Neural progenitor cell (in vitro differentiated cells): ENCODE measurements around the gene CNN2. TPM values are rescaled to one million over a fixed set of nuclear protein-coding genes. Genes with fewer than 3 reads are reported as not detected.

ENCODE experiments used
- DNase-seq: peaks from one replicate; pipeline ENCODE4 v3.0.0-alpha.2; 2016; ENCODE audit warnings: low spot score
- H2AFZ ChIP-seq: fragments of 200-600 bp; sonication (generic); replicated peaks from 2 replicates; pipeline ENCODE4 v1.6.1; 2016; ENCODE audit warnings: antibody characterized with exemption
- H3F3A ChIP-seq: fragments of 200-600 bp; sonication (generic); 2 replicates; pipeline ENCODE4 v1.6.1; 2016; ENCODE audit warnings: antibody characterized with exemption, low read depth
- H3K27ac ChIP-seq: fragments of 200-600 bp; sonication (generic); 2 replicates; pipeline ENCODE4 v1.5.1; 2016; ENCODE audit warnings: mild to moderate bottlenecking
- H3K27me3 ChIP-seq: fragments of 200-600 bp; sonication (generic); 2 replicates; pipeline ENCODE4 v1.6.1; 2016; ENCODE audit warnings: mild to moderate bottlenecking, moderate library complexity
- H3K36me3 ChIP-seq: fragments of 200-600 bp; sonication (generic); 2 replicates; pipeline ENCODE4 v1.5.1; 2016
- H3K4me1 ChIP-seq: fragments of 200-600 bp; sonication (generic); 2 replicates; pipeline ENCODE4 v1.6.1; 2016; ENCODE audit warnings: mixed run types
- H3K4me2 ChIP-seq: fragments of 200-600 bp; sonication (generic); 2 replicates; pipeline ENCODE4 v1.6.1; 2016
- H3K4me3 ChIP-seq: fragments of 200-600 bp; sonication (generic); 2 replicates; pipeline ENCODE4 v1.5.1; 2016
- H3K79me2 ChIP-seq: fragments of 200-600 bp; sonication (generic); 2 replicates; pipeline ENCODE4 v1.6.1; 2016; ENCODE audit warnings: low read depth
- H3K9ac ChIP-seq: fragments of 200-600 bp; sonication (generic); 2 replicates; pipeline ENCODE4 v1.6.1; 2016
- H3K9me3 ChIP-seq: fragments of 200-600 bp; sonication (generic); 2 replicates; pipeline ENCODE4 v1.5.1; 2016; ENCODE audit warnings: low read depth
- H4K20me1 ChIP-seq: fragments of 200-600 bp; sonication (generic); 2 replicates; pipeline ENCODE4 v1.6.1; 2016; ENCODE audit warnings: low read depth
- H3K27ac Mint-ChIP-seq: 3 replicates; pipeline ENCODE4 v1.8.0; 2021; ENCODE audit warnings: mixed read lengths
- H3K27me3 Mint-ChIP-seq: 2 replicates; pipeline ENCODE4 v1.8.0; 2022; ENCODE audit warnings: low read depth, mild to moderate bottlenecking, inconsistent platforms, moderate library complexity, mixed read lengths; ENCODE audit not compliant: insufficient read depth
- H3K36me3 Mint-ChIP-seq: 3 replicates; pipeline ENCODE4 v1.8.0; 2021; ENCODE audit warnings: mixed read lengths
- H3K4me1 Mint-ChIP-seq: 3 replicates; pipeline ENCODE4 v1.8.0; 2021; ENCODE audit warnings: mixed read lengths
- H3K4me3 Mint-ChIP-seq: 3 replicates; pipeline ENCODE4 v1.8.0; 2021; ENCODE audit warnings: mild to moderate bottlenecking, moderate library complexity, mixed read lengths
- H3K9me3 Mint-ChIP-seq: 3 replicates; pipeline ENCODE4 v1.8.0; 2020; ENCODE audit warnings: mixed read lengths
- CTCF ChIP-seq: fragments of 200-600 bp; sonication (generic); IDR thresholded peaks from 2 replicates; pipeline ENCODE4 v1.5.1; 2017; ENCODE audit warnings: antibody characterized with exemption, mild to moderate bottlenecking
- EZH2 ChIP-seq: fragments of 200-600 bp; sonication (generic); IDR thresholded peaks from 2 replicates; pipeline ENCODE4 v1.6.1; 2017; ENCODE audit warnings: antibody characterized with exemption, mild to moderate bottlenecking, moderate library complexity
- EZH2phosphoT487 ChIP-seq: fragments of 200-600 bp; sonication (generic); IDR thresholded peaks from 2 replicates; pipeline ENCODE4 v1.6.1; 2017; ENCODE audit warnings: antibody characterized with exemption
- total RNA-seq: library from RNA; depleted of rRNA; stranded (reverse); fragments of >200 nt; gene quantifications from 2 replicates; pipeline ENCODE4 v1.2.3, GENCODE V29; 2015; ENCODE audit warnings: low replicate concordance

CNN2 gene
- total RNA-seq, 1 donor from 2014 or later: 131 TPM

DNA sequence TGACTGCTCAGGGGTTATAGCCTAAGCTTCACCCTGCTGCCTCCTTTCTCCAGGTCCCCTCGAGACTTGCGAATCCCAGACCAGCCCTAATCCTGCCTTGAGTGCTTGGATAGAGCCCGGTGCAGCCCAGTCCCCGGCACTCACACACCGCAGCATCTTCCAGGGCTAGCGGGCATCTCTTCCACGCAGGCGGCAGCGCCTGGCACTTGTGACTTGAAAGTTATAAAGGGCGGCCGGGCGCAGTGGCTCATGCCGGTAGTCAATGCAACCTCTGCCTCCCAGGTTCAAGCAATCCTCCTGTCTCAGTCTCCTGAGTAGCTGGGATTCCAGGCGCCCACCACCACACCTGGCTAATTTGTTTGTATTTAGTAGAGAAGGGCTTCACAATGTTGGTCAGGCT lies 40.3 kb upstream of the CNN2 start:
- peaks cover 8% of the 10 kb centered on the region for H3K27me3 Mint-ChIP-seq
- peaks cover 5% of the 10 kb centered on the region for H4K20me1 ChIP-seq
- H3K4me3 ChIP-seq: no peak overlapping the region
- peaks cover 8% of the 10 kb centered on the region for H3K4me1 Mint-ChIP-seq
- H2AFZ ChIP-seq: no peak overlapping the region
- no peaks in the 10 kb centered on the region for H3K9me3 Mint-ChIP-seq
- peaks cover 4% of the 10 kb centered on the region for H3K4me1 ChIP-seq
- no peak overlapping the region for H3K27ac Mint-ChIP-seq
- no peak for TF ChIP-seq EZH2
- TF ChIP-seq EZH2phosphoT487: no peak
- TF ChIP-seq CTCF: no peak
- H3K79me2 ChIP-seq: peaks cover 13% of the 10 kb centered on the region
- H3K27me3 ChIP-seq: no peaks in the 10 kb centered on the region
- peak overlapping the region; percentile 70 for H3K4me3 Mint-ChIP-seq
- no peaks in the 10 kb centered on the region for H3K36me3 ChIP-seq
- peaks cover 35% of the 10 kb centered on the region for H3F3A ChIP-seq
- H3K36me3 Mint-ChIP-seq: peaks cover 8% of the 10 kb centered on the region
- no peak overlapping the region for H3K9ac ChIP-seq
- H3K4me2 ChIP-seq: no peak overlapping the region
- no peaks in the 10 kb centered on the region for H3K9me3 ChIP-seq
- DNase-seq: no peak
- H3K27ac ChIP-seq: no peak overlapping the region

DNA sequence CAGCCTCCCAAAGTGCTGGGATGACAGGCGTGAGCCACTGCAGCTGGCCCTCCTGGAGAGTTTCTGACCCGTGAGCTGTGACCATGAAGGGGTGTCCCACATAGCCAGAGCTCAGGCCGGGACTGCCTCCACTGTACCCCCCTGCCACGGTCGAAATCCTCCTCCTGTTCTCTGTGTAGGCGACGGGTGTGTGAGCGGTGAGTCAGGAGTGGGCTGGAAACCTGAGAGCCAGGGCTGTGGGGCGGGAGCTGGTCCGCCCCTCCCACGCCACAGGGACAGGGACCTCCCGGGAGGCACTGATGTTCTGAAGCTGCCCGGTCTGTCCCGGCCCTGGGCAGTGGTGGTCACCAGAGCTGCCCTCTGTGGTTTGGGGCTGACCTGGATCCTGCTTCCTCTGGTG lies 38.3 kb upstream of the CNN2 start:
- Histone ChIP-seq H3K36me3 (no peaks in the 10 kb centered on the region), H3K4me2 (no peak overlapping the region)

DNA sequence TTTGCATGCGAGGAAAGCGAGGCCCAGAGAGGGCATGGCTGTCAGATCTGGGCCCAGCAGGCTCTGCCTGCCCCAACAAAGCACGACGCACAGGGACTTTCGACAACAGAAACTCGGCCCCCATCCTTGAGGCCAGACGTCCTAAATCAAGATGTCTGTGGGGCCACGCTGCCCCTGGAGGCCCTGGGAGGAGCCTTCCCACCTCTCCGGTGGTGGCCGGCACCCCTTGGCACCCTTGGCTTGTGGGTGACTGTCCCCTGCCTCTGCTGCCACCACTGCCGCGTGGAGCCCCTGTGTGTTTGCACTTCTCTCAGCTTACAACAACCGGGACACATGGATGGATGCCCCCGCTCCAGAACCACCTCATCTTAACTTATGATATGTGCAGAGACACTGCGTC lies 37.9 kb upstream of the CNN2 start:
- no peak overlapping the region for H3K4me3 ChIP-seq
- H3K9ac ChIP-seq: no peak overlapping the region
- DNase-seq: no peak
- no peak for TF ChIP-seq CTCF
- no peak for TF ChIP-seq EZH2
- TF ChIP-seq EZH2phosphoT487: no peak
- H4K20me1 ChIP-seq: peaks cover 10% of the 10 kb centered on the region
- no peaks in the 10 kb centered on the region for H3K27me3 ChIP-seq
- H3K36me3 ChIP-seq: no peaks in the 10 kb centered on the region
- no peak overlapping the region for H2AFZ ChIP-seq
- peaks cover 13% of the 10 kb centered on the region for H3K79me2 ChIP-seq
- no peak overlapping the region for H3K27ac ChIP-seq
- H3K9me3 ChIP-seq: no peaks in the 10 kb centered on the region
- Mint-ChIP-seq H3K4me3 (no peak overlapping the region), H3K9me3 (no peaks in the 10 kb centered on the region), H3K36me3 (peaks cover 11% of the 10 kb centered on the region), H3K27me3 (peaks cover 8% of the 10 kb centered on the region), H3K27ac (no peak overlapping the region), H3K4me1 (peaks cover 5% of the 10 kb centered on the region)
- H3K4me1 ChIP-seq: peaks cover 4% of the 10 kb centered on the region
- H3K4me2 ChIP-seq: no peak overlapping the region
- peaks cover 24% of the 10 kb centered on the region for H3F3A ChIP-seq

More for the DNA sequence above, 38.3 kb upstream of the CNN2 start:
- Histone ChIP-seq H3K27me3 (no peaks in the 10 kb centered on the region), H3K4me3 (no peak overlapping the region), H3K27ac (no peak overlapping the region), H3K9me3 (no peaks in the 10 kb centered on the region), H4K20me1 (peaks cover 10% of the 10 kb centered on the region), H3K4me1 (peaks cover 4% of the 10 kb centered on the region), H3K9ac (no peak overlapping the region), H2AFZ (no peak overlapping the region), H3K79me2 (peaks cover 13% of the 10 kb centered on the region), H3F3A (peaks cover 28% of the 10 kb centered on the region)
- Mint-ChIP-seq H3K4me1 (peaks cover 5% of the 10 kb centered on the region), H3K27me3 (peaks cover 8% of the 10 kb centered on the region), H3K36me3 (peaks cover 11% of the 10 kb centered on the region), H3K9me3 (no peaks in the 10 kb centered on the region), H3K4me3 (no peak overlapping the region), H3K27ac (no peak overlapping the region)
- TF ChIP-seq CTCF (no peak), EZH2 (no peak), EZH2phosphoT487 (no peak)
- no peak for DNase-seq
